Measurements from ENCODE around the gene CHD2. TPM values are rescaled to one million over a fixed set of nuclear protein-coding genes. Genes with fewer than 3 reads are reported as not detected.

Gene CHD2
- total and polyA plus RNA-seq, 7 donors, result 16.0 to 108 (median 75.9) TPM

- TF ChIP-seq POLR2AphosphoS5 (IDR thresholded peaks at IDR 0.05) (no peak), POLR2A (IDR thresholded peaks at IDR 0.05) (no peak)
- Histone ChIP-seq H3K4me3 (no peak overlapping the region), H3K9me3 (peaks cover 0 to 5% (median 2%) of the 10 kb centered on the region in 4 donors), H3K27me3 (no peaks in the 10 kb centered on the region), H3K4me1 (peaks cover 0 to 4% (median 0%) of the 10 kb centered on the region in 4 donors), H3K27ac (no peak overlapping the region), H3K36me3 (peaks cover 44 to 97% (median 75%) of the 10 kb centered on the region in 4 donors)
- 69 to 83% methylated on average over 1 of the region's 1 CpG for WGBS, 2 donors
- intact Hi-C loops (cut with DNase I), result no loop called here
- DNase-seq, result no peak
These were observed 43.5 kb downstream of the CHD2 start for GRCh38 chr15:92943581-92943980.

GRCh38 chr15:92944946-92945521 is 44.9 kb downstream of the CHD2 start:
- H3K4me1 ChIP-seq, result no peaks in the 10 kb centered on the region
- no peaks in the 10 kb centered on the region for H3K27me3 ChIP-seq
- no peak for DNase-seq
- no peak overlapping the region for H3K4me3 ChIP-seq
- no peak overlapping the region for H3K27ac ChIP-seq
- intact Hi-C loops (cut with DNase I), result no loop called here
- H3K36me3 ChIP-seq, result peaks cover 50 to 97% (median 76%) of the 10 kb centered on the region in 4 donors
- 91 to 93% methylated on average over 8 of the region's 8 CpGs for WGBS, 2 donors
- H3K9me3 ChIP-seq, result peaks cover 7 to 18% (median 12%) of the 10 kb centered on the region in 4 donors
- TF ChIP-seq POLR2AphosphoS5 (IDR thresholded peaks at IDR 0.05), result peak in 1 of 4 donors; percentile 9
- TF ChIP-seq EP300 (IDR thresholded peaks at IDR 0.05), result no peak

- DNase-seq, result no peak
- no peak overlapping the region for H3K4me3 ChIP-seq
- intact Hi-C loops (cut with DNase I), result no loop called here
- no peaks in the 10 kb centered on the region for H3K27me3 ChIP-seq
- no peaks in the 10 kb centered on the region for H3K4me1 ChIP-seq
- no peak overlapping the region for H3K27ac ChIP-seq
- H3K36me3 ChIP-seq, result peaks cover 52 to 98% (median 74%) of the 10 kb centered on the region in 4 donors
- WGBS, 2 donors, result 95 to 98% methylated on average over 5 of the region's 5 CpGs
- TF ChIP-seq EP300 (IDR thresholded peaks at IDR 0.05) (no peak), CTCF (IDR thresholded peaks at IDR 0.05) (no peak), POLR2A (IDR thresholded peaks at IDR 0.05) (no peak), POLR2AphosphoS5 (IDR thresholded peaks at IDR 0.05) (no peak)
- peaks cover 7 to 20% (median 13%) of the 10 kb centered on the region in 4 donors for H3K9me3 ChIP-seq
These were observed 47.1 kb downstream of the CHD2 start for GRCh38 chr15:92947071-92947730.

GRCh38 chr15:92949604-92950249 is 49.6 kb downstream of the CHD2 start:
- no peak for TF ChIP-seq POLR2AphosphoS5 (IDR thresholded peaks at IDR 0.05)
- no peak for TF ChIP-seq CTCF (IDR thresholded peaks at IDR 0.05)
- no peak for TF ChIP-seq EP300 (IDR thresholded peaks at IDR 0.05)
- no peak for TF ChIP-seq POLR2A (IDR thresholded peaks at IDR 0.05)
- 94 to 97% methylated on average over 10 of the region's 10 CpGs for WGBS, 2 donors
- DNase-seq, result no peak
- Histone ChIP-seq H3K4me3 (no peak overlapping the region), H3K27me3 (no peaks in the 10 kb centered on the region), H3K4me1 (no peaks in the 10 kb centered on the region), H3K36me3 (peaks cover 52 to 98% (median 74%) of the 10 kb centered on the region in 4 donors), H3K27ac (no peak overlapping the region), H3K9me3 (peaks cover 7 to 20% (median 13%) of the 10 kb centered on the region in 4 donors)
- intact Hi-C loops (cut with DNase I), result no loop called here

GRCh38 chr15:92951800-92952457 is 51.8 kb downstream of the CHD2 start:
- no peaks in the 10 kb centered on the region for H3K4me1 ChIP-seq
- H3K36me3 ChIP-seq, result peaks cover 38 to 98% (median 70%) of the 10 kb centered on the region in 4 donors
- TF ChIP-seq EP300 (IDR thresholded peaks at IDR 0.05), result no peak
- no peak for TF ChIP-seq POLR2A (IDR thresholded peaks at IDR 0.05)
- no peak for TF ChIP-seq POLR2AphosphoS5 (IDR thresholded peaks at IDR 0.05)
- TF ChIP-seq CTCF (IDR thresholded peaks at IDR 0.05), result no peak
- H3K9me3 ChIP-seq, result peaks cover 7 to 20% (median 13%) of the 10 kb centered on the region in 4 donors
- 87 to 89% methylated on average over 2 of the region's 2 CpGs for WGBS, 2 donors
- no peak overlapping the region for H3K4me3 ChIP-seq
- intact Hi-C loops (cut with DNase I), result no loop called here
- H3K27me3 ChIP-seq, result no peaks in the 10 kb centered on the region
- DNase-seq, result no peak
- H3K27ac ChIP-seq, result peak overlapping the region in 1 of 4 donors; percentile 8

Data from sigmoid colon (tissue), 7 donors.